Thymus (tissue), 11 donors: ENCODE results near the gene HOXA3. TPM values are rescaled to one million over a fixed set of nuclear protein-coding genes. Genes with fewer than 3 reads are reported as not detected.

Experiments
- DNase-seq, 9 donors: peaks; one replicate each; pipeline ENCODE4 v3.0.0-alpha.2; 2013; ENCODE audit warnings: low spot score in 9 of 9, low read depth in 6 of 9, missing footprints in 1 of 9
- H3K27ac ChIP-seq, 2 donors: one replicate each; pipeline ENCODE4 v1.5.1; 2013; ENCODE audit warnings: control low read depth in 1 of 2, low read depth in 1 of 2, low read length in 1 of 2, mild to moderate bottlenecking in 1 of 2, moderate library complexity in 1 of 2
- H3K27me3 ChIP-seq, 2 donors: one replicate each; pipeline ENCODE4 v1.5.1; 2013; ENCODE audit warnings: low read length in 1 of 2; ENCODE audit not compliant: control insufficient read depth in 2 of 2, insufficient read depth in 1 of 2
- H3K36me3 ChIP-seq, 2 donors: one replicate each; pipeline ENCODE4 v1.5.1; 2013; ENCODE audit warnings: low read length in 1 of 2, mild to moderate bottlenecking in 1 of 2, moderate library complexity in 1 of 2; ENCODE audit not compliant: control insufficient read depth in 2 of 2, insufficient read depth in 2 of 2
- H3K4me1 ChIP-seq, 2 donors: one replicate each; pipeline ENCODE4 v1.5.1; 2013; ENCODE audit warnings: low read length in 2 of 2; ENCODE audit not compliant: control insufficient read depth in 2 of 2, insufficient read depth in 2 of 2
- H3K4me3 ChIP-seq, 2 donors: one replicate each; pipeline ENCODE4 v1.5.1; 2013; ENCODE audit warnings: low read length in 2 of 2, control low read depth in 1 of 2, mild to moderate bottlenecking in 1 of 2
- H3K9me3 ChIP-seq, 2 donors: one replicate each; pipeline ENCODE4 v1.5.1; 2013; ENCODE audit warnings: low read length in 1 of 2, mild to moderate bottlenecking in 1 of 2; ENCODE audit not compliant: control insufficient read depth in 2 of 2, insufficient read depth in 1 of 2
- WGBS: extraction: QIAGEN DNeasy Blood & Tissue Kit; methylation state at CpG from one replicate; pipeline ENCODE4 v1.1.7; 2013; 5-methylcytosine and 5-hydroxymethylcytosine counted together
- polyA plus RNA-seq: library from polyadenylated mRNA; stranded (reverse); fragments of 200-250 nt; gene quantifications from one replicate; pipeline ENCODE4 v1.2.3, GENCODE V29; 2013
- total RNA-seq: library from RNA; stranded (reverse); fragments of 120-200 nt; gene quantifications from one replicate; pipeline ENCODE4 v1.2.4, GENCODE V29; 2013
- donor health status: healthy.

HOXA3 gene
- total and polyA plus RNA-seq, 2 donors, result 0.80 to 5.5 TPM

GRCh38 chr7:27104341-27105058 lies 47.9 kb downstream of the HOXA3 start:
- Histone ChIP-seq H3K9me3 (peaks cover 0 to 4% of the 10 kb centered on the region in 2 donors), H3K27ac (peak overlapping the region; percentile 28 to 64), H3K36me3 (peaks cover 0 to 2% of the 10 kb centered on the region in 2 donors), H3K4me1 (peaks cover 0 to 4% of the 10 kb centered on the region in 2 donors), H3K27me3 (peaks cover 49 to 94% of the 10 kb centered on the region in 2 donors), H3K4me3 (no peak overlapping the region)
- no peak for DNase-seq
- WGBS, result 86% methylated on average over 13 of the region's 13 CpGs

DNA sequence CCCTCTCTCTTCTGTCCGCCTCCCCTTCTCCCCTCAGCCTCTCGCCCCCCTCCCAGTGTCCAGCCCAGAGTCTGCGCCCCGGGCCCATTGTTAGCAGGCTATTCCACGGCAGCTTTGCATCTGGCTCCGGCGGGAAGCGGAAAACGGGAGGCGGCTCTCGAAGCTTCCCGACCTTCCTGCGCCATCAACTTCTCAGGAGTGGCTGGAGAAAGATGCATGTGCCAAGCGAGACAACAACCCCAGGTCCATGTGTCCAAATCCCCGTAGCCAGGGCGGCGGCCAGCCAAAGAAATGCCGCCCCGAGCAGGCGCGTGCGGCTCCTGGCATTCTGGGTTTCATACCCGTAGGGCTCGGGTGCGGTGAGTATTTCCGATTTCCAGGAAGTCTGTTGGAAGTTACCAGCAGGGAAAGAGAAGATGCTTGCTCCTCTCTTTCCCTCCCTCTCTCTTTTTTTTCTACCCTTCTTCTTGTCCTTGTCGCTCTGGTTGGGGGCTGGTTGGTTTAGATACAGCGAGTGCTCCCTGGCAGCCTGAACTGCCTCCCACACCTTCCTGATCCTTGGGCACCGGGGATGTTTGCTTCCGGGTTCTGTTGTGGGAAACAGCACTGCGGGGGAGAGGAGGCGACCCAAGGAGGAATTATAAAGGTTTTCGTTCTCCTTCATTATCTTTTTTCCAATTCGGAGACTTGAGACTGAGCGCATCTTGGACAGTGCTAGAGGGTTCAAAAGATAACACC lies 48.7 kb downstream of the HOXA3 start:
- H3K27me3 ChIP-seq, result peaks cover 56 to 95% of the 10 kb centered on the region in 2 donors

DNA sequence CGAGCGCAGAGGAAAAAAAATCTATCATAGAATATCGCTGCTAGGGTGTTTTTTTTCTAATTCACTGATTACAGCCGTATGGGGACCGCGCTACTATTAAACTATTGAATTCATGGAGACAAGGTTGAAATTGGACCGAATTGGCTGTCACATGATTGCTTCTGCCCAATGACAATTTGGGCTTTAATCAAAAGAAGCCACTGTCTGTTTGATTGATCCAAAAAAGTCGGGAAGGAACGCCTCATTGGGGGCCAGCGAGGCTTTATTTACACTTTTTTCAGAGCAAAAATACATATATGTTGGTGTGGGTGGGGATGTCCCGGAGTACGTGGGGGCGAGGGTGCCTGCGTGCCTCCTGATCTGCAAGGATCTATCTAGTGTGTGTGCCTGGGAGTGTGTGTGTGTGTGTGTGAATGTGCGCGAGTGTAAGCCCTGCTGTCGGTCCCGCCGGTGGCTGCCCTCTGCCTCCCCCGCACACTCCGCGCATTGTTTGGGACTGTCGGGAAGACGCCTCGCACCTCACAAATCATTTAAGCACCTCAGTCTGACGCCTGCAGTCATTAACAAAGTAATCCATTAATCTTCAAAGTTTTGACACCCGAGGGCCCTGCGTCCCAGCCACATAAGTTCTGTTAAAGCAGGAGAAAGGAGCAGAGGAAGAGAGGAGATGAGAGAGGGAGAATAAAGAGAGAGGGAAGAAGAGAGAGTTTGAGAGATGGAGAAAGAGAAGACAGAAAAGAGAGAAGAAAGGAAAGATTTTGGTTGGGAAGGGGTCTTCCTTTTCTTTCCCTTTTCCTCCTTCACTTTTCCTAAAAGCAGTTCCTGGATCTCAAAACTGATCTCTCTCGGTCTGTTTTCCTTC lies 49.6 kb downstream of the HOXA3 start, which contains the start of gene HOXA2:
Gene HOXA2, minus strand, starts transcription at position 103 of the 862 bp plus-strand sequence. CDS start 183 bp downstream, outside the sequence.
- Histone ChIP-seq H3K36me3 (peaks cover 0 to 2% of the 10 kb centered on the region in 2 donors), H3K4me1 (peaks cover 5 to 11% of the 10 kb centered on the region in 2 donors), H3K4me3 (peak within 1 kb of the TSS; percentile 30), H3K9me3 (peaks cover 0 to 4% of the 10 kb centered on the region in 2 donors), H3K27me3 (peaks cover 65 to 95% of the 10 kb centered on the region in 2 donors), H3K27ac (peak within 1 kb of the TSS; percentile 71 to 76)
- WGBS, result 18% methylated on average over 29 of the region's 29 CpGs
- DNase-seq, result no peak

More for the DNA sequence above, 48.7 kb downstream of the HOXA3 start:
- H3K4me3 ChIP-seq, result peak overlapping the region; percentile 6 to 22
- WGBS, result 47% methylated on average over 35 of the region's 35 CpGs
- peak overlapping the region; percentile 62 to 68 for H3K27ac ChIP-seq
- peaks cover 0 to 4% of the 10 kb centered on the region in 2 donors for H3K9me3 ChIP-seq
- H3K36me3 ChIP-seq, result peaks cover 0 to 2% of the 10 kb centered on the region in 2 donors
- peaks cover 0 to 3% of the 10 kb centered on the region in 2 donors for H3K4me1 ChIP-seq
- DNase-seq, result no peak

- Histone ChIP-seq H3K27me3 (peaks cover 72 to 99% of the 10 kb centered on the region in 2 donors), H3K27ac (peak overlapping the region; percentile 71 to 76), H3K36me3 (peaks cover 0 to 2% of the 10 kb centered on the region in 2 donors), H3K9me3 (peaks cover 0 to 4% of the 10 kb centered on the region in 2 donors), H3K4me3 (peak overlapping the region; percentile 30), H3K4me1 (peaks cover 8 to 16% of the 10 kb centered on the region in 2 donors)
- 12% methylated on average over 39 of the region's 39 CpGs for WGBS
- DNase-seq, result no peak
Measured at GRCh38 chr7:27101957-27102580, 50.3 kb downstream of the HOXA3 start.

- Histone ChIP-seq H3K27me3 (peaks cover 77 to 100% of the 10 kb centered on the region in 2 donors), H3K27ac (peak overlapping the region; percentile 71 to 76), H3K36me3 (peaks cover 0 to 2% of the 10 kb centered on the region in 2 donors), H3K9me3 (peaks cover 0 to 4% of the 10 kb centered on the region in 2 donors), H3K4me3 (peak overlapping the region; percentile 14 to 30), H3K4me1 (peaks cover 13 to 23% of the 10 kb centered on the region in 2 donors)
- no peak for DNase-seq
- 89% methylated on average over 25 of the region's 25 CpGs for WGBS
Measured at GRCh38 chr7:27101171-27101956, 51.0 kb downstream of the HOXA3 start.

DNA sequence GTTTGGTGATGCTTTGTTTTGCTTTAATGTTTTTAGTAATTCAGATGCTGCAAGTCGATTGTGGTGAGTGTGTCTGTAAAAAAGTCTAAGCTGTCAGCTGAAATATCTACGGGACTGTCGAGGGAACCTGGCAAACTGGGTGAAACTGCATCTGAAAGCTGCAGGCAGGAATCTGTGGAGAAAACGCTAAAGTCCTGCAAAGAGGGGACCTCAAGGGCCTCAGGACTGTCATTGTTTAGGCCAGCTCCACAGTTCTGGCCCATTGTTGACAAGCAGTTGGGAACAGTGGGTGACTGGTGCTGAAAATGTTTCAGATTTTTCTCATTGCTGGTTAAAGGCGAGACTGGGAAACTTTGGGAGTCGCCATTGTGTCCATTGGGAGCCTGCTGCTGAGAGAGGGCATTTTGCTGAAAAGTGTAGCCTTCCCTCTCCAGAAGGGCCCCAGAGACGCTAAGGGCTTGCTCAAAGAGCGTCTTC lies 51.7 kb downstream of the HOXA3 start:
- Histone ChIP-seq H3K36me3 (peaks cover 0 to 2% of the 10 kb centered on the region in 2 donors), H3K4me1 (peaks cover 13 to 23% of the 10 kb centered on the region in 2 donors), H3K27ac (peak overlapping the region; percentile 20 to 71), H3K9me3 (peaks cover 0 to 4% of the 10 kb centered on the region in 2 donors), H3K27me3 (peaks cover 77 to 100% of the 10 kb centered on the region in 2 donors), H3K4me3 (peak overlapping the region; percentile 29 to 30)
- DNase-seq, result no peak
- WGBS, result 94% methylated on average over 8 of the region's 8 CpGs

DNA sequence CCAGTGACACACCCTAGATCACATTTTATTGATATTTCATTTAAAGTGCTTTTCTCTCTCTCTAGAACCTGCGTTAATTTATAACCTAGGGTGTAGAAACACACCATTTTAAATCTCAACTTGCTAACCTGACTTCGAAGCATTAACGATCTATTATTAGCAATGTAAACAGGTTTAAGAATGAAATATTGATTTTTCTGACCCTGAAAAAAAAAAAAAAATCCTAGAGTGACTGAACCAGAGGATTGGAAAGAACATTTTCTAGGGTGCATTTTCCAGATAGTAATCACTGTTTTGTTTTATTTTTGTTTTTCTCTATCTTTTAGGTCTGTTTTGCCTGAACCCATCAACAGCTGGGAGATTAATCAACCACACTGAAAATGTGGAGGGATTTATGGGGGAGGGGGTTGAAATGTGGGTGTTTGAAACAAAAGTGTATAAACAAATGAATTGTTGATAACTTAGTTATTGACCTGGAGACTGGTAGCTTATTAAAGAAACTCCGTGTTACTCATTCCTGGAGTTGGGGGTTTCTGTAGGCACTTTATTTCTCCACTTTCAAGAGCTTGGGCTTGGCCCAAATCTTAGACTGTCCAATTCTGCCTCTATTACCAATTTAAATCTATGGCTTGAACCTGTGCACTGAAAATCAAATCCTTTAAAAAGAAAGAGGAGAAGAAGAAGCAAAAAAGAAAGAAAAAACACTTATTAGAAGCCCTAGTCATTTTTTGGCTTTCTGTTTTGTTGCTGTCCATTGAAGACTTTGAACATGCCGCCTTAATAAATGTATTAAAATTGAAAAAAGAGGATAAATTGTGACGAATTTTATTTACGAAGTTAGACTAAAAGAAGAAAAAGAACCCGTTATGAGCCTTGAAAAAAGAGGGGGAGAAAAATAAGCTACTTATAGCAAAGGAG lies 52.7 kb downstream of the HOXA3 start:
- Histone ChIP-seq H3K36me3 (peaks cover 0 to 2% of the 10 kb centered on the region in 2 donors), H3K4me3 (no peak overlapping the region), H3K27ac (peak overlapping the region in 1 of 2 donors; percentile 21), H3K4me1 (peaks cover 13 to 30% of the 10 kb centered on the region in 2 donors), H3K27me3 (peaks cover 78 to 100% of the 10 kb centered on the region in 2 donors), H3K9me3 (peaks cover 0 to 4% of the 10 kb centered on the region in 2 donors)
- WGBS, result 92% methylated on average over 8 of the region's 8 CpGs
- no peak for DNase-seq
